ENCODE results near the gene LRRC58. TPM values are rescaled to one million over a fixed set of nuclear protein-coding genes. Genes with fewer than 3 reads are reported as not detected.
"Not testable (repeated sequence)": the region's sequence is repeated elsewhere in the genome, so short reads cannot be mapped to it uniquely, and the experiment has no call there.

Gene LRRC58
- total and polyA plus RNA-seq, 4 donors = 6.8 to 19.2 (median 13.5) TPM

DNA sequence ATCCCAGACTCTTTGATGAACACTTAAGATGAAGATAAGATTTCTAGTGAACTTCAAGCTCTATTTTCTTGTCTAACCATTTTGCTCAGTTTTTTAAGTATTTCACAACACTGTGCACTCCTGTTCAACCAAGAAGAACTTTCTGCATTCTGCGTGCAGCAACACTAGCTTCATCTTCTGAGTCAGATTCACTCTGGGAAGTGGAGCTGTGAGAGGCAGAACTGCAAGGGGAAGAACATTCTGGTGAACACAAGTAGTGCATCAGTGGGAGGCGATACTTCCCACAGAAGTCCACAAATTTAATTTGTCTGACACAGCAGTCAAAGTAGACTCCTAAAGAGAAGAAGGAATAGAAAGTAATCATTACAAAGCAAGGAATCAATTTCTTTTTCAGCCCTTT lies 18.1 kb downstream of the LRRC58 start:
- Histone ChIP-seq H3K27ac (ENCODE audit: low read depth in 1 of 2, low read length in 2 of 2) (no peak overlapping the region), H3K4me3 (ENCODE audit: low read length in 2 of 2) (no peak overlapping the region), H3K36me3 (ENCODE audit: control insufficient read depth in 1 of 2, insufficient read depth in 2 of 2, low read length in 1 of 2) (peaks cover 0 to 2% of the 10 kb centered on the region in 2 donors), H3K9me3 (ENCODE audit: control insufficient read depth, low read length) (no peaks in the 10 kb centered on the region), H3K27me3 (ENCODE audit: control insufficient read depth in 1 of 2, insufficient read depth in 2 of 2, low read length in 1 of 2) (no peaks in the 10 kb centered on the region), H3K4me1 (ENCODE audit: control insufficient read depth in 1 of 2, insufficient read depth in 2 of 2, low read length in 2 of 2) (no peaks in the 10 kb centered on the region)
- no peak for DNase-seq
- 93 to 95% methylated on average over 2 of the region's 2 CpGs for WGBS, 2 donors
- no peak for ATAC-seq (ENCODE audit: low FRiP score)
- intact Hi-C loops (cut with DNase I) = no loop called here

DNA sequence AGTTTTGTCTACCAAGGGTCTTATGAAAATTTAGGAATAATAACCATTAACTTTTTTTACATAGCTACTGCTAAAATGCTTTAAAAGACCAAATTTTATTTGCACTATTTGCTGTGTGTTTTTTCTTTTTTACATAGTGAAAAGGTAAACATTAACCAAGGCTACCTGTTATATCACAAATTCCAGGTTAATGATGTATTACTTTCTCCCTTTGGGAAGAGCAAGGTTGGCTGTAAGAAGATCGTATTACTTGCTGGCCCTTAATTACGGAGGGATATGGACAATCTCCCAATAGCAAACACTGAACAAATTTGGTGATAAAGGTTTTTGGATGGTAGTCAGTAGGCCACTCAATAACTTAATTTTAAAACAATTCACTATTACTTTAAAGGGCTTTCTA lies 22.4 kb downstream of the LRRC58 start:
- intact Hi-C loops (cut with DNase I) = no loop called here
- no peaks in the 10 kb centered on the region for H3K27me3 ChIP-seq (ENCODE audit: control insufficient read depth in 1 of 2, insufficient read depth in 2 of 2, low read length in 1 of 2)
- H3K9me3 ChIP-seq (ENCODE audit: control insufficient read depth, low read length) = no peaks in the 10 kb centered on the region
- H3K4me1 ChIP-seq (ENCODE audit: control insufficient read depth in 1 of 2, insufficient read depth in 2 of 2, low read length in 2 of 2) = no peaks in the 10 kb centered on the region
- WGBS, 2 donors = 91 to 98% methylated on average over 2 of the region's 2 CpGs
- H3K4me3 ChIP-seq (ENCODE audit: low read length in 2 of 2) = no peak overlapping the region
- no peak for DNase-seq
- no peak for ATAC-seq (ENCODE audit: low FRiP score)
- H3K27ac ChIP-seq (ENCODE audit: low read depth in 1 of 2, low read length in 2 of 2) = no peak overlapping the region
- peaks cover 2 to 4% of the 10 kb centered on the region in 2 donors for H3K36me3 ChIP-seq (ENCODE audit: control insufficient read depth in 1 of 2, insufficient read depth in 2 of 2, low read length in 1 of 2)

DNA sequence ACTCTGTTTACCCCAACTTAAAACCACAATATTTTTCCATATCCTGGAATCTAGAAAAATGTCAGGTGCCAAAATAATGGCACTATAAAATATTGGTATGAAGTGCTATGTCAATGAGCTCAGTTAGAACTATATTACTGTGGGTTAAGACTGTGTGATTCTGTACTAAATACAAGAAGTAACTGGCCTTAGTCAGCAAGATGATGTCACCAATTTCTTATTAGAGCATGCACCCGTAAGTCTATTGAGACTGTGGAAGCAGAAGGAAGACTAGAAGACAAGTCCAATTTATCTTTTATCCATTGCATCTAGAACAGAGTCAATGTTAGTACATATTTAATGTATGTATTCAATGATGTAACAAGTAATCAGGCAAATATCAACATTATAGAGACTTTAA lies 25.0 kb downstream of the LRRC58 start:
- intact Hi-C loops (cut with DNase I) = no loop called here
- Histone ChIP-seq H3K27me3 (ENCODE audit: control insufficient read depth in 1 of 2, insufficient read depth in 2 of 2, low read length in 1 of 2) (no peaks in the 10 kb centered on the region), H3K4me3 (ENCODE audit: low read length in 2 of 2) (no peak overlapping the region), H3K36me3 (ENCODE audit: control insufficient read depth in 1 of 2, insufficient read depth in 2 of 2, low read length in 1 of 2) (peaks cover 0 to 6% of the 10 kb centered on the region in 2 donors), H3K9me3 (ENCODE audit: control insufficient read depth, low read length) (no peaks in the 10 kb centered on the region), H3K4me1 (ENCODE audit: control insufficient read depth in 1 of 2, insufficient read depth in 2 of 2, low read length in 2 of 2) (no peaks in the 10 kb centered on the region), H3K27ac (ENCODE audit: low read depth in 1 of 2, low read length in 2 of 2) (no peak overlapping the region)
- WGBS, 2 donors = 20 to 21% methylated on average over 1 of the region's 1 CpG
- ATAC-seq (ENCODE audit: low FRiP score) (no peak), DNase-seq (no peak)

DNA sequence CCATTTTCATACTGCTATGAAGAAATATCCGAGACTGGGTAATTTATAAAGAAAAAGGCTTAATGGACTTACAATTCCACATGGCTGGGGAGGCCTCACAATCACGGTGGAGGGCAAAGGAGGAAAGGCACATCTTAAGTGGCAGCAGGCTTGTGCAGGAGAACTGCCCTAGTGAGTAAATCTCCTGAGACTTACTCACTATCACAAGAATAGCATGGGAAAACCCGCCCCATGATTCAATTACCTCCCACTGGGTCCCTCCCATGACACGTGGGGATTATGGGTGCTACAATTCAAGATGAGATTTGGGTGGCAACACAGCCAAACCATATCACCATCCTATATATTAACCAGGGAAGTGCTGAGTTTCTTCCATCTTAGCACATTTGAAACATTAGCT lies 25.4 kb downstream of the LRRC58 start:
- H3K4me1 ChIP-seq (ENCODE audit: control insufficient read depth in 1 of 2, insufficient read depth in 2 of 2, low read length in 2 of 2); ATAC-seq (ENCODE audit: low FRiP score); H3K27ac ChIP-seq (ENCODE audit: low read depth in 1 of 2, low read length in 2 of 2); H3K4me3 ChIP-seq (ENCODE audit: low read length in 2 of 2); DNase-seq; intact Hi-C loops (cut with DNase I); H3K9me3 ChIP-seq (ENCODE audit: control insufficient read depth, low read length); H3K36me3 ChIP-seq (ENCODE audit: control insufficient read depth in 1 of 2, insufficient read depth in 2 of 2, low read length in 1 of 2); H3K27me3 ChIP-seq (ENCODE audit: control insufficient read depth in 1 of 2, insufficient read depth in 2 of 2, low read length in 1 of 2): not testable (repeated sequence)
- WGBS, 2 donors = 75 to 79% methylated on average over 4 of the region's 4 CpGs

DNA sequence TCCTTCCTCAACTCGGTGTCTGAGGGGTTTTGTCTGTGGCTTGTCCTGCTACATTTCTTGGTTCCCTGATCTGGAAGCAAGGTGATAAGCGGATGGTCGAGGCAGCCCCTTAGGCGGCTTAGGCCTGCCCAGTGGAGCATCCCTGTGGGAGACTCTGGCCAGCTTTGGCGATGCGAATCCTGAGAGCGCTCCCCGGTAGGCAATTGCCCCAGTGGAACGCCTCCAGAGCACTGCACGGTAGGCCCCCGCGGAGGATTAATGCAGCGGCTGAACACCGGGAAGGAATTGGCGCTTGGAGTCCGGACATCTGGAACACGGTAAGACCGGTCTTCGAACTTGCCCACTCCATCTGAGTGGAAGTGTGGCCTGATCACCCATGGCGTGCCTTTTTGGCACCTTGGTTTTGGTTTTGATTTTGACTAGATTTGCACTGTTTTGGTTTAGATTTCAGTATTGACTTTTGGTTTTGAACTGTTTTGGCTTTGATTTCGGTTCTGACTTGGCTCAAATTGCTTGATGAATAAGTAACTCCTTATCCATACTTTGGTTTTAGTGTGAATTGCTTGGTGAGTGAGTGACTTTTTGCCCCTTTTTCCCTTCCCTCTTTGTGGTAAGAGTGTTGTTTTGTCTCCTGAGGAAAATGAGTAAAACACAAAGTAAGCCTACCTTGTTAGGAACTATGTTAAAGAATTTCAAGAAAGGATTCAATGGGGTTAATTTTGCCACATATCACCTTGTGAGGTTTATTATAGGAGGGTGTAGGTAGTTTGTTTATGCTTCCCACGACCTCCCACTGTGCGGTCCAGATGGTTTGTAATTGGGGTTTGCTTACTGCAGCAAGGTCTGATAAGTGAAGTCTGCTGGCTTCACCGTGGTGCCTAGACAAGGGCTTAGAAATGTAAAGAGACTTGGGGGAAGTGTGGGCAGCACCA lies 37.0 kb downstream of the LRRC58 start:
- no peak overlapping the region for H3K4me3 ChIP-seq (ENCODE audit: low read length in 2 of 2)
- H3K9me3 ChIP-seq (ENCODE audit: control insufficient read depth, low read length) = no peaks in the 10 kb centered on the region
- no peaks in the 10 kb centered on the region for H3K4me1 ChIP-seq (ENCODE audit: control insufficient read depth in 1 of 2, insufficient read depth in 2 of 2, low read length in 2 of 2)
- WGBS, 2 donors = 94 to 95% methylated on average over 24 of the region's 24 CpGs
- ATAC-seq (ENCODE audit: low FRiP score) (no peak), DNase-seq (peak in 1 of 2 donors; percentile 73)
- no peaks in the 10 kb centered on the region for H3K36me3 ChIP-seq (ENCODE audit: control insufficient read depth in 1 of 2, insufficient read depth in 2 of 2, low read length in 1 of 2)
- H3K27me3 ChIP-seq (ENCODE audit: control insufficient read depth in 1 of 2, insufficient read depth in 2 of 2, low read length in 1 of 2) = no peaks in the 10 kb centered on the region
- no peak overlapping the region for H3K27ac ChIP-seq (ENCODE audit: low read depth in 1 of 2, low read length in 2 of 2)
- intact Hi-C loops (cut with DNase I) = no loop called here

DNA sequence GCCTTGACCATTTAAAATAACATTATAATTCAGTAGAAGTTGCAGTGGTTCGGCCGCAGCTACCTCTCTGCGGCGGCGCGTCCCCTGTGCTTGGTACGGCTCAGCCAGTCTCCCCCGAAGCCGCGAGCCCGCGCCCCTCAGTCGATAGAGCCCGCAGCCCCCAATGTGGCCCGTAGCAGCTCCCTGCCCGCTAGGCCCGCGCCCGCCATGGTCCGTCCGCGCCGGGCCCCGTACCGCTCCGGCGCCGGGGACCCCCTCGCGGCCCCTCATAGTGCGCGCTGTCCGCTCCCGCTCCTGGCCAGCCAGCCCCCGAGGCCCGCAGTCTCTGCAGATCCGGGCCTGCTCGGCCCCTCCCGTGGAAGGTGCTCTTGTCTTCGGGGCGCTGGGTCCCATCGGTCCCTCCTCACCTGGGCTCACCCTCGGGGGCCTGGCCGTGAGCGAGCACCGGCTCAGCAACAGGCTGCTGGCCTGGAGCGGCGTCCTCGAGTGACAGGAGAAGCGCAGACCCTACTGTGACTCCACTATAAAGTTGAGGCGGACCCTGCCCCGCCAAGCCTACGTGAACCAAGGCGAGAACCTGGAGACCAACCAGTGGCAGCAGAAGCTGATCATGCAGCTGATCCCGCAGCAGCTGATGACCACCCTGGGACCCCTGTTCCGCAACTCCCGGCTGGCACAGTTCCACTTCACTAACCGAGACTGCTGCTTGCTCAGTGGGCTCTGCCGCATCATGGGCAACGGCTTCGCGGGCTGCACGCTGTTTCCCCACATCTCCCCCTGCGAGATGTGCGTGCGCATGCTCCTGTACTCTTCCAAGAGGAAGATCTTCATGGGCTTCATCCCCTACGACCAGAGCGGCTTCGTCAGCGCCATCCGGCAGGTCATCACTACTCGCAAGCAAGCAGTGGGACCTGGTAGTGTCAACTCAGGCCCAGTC lies 42.4 kb downstream of the LRRC58 start:
- no peaks in the 10 kb centered on the region for H3K36me3 ChIP-seq (ENCODE audit: control insufficient read depth in 1 of 2, insufficient read depth in 2 of 2, low read length in 1 of 2)
- peak; percentile 38 for ATAC-seq (ENCODE audit: low FRiP score)
- H3K27ac ChIP-seq (ENCODE audit: low read depth in 1 of 2, low read length in 2 of 2) = no peak overlapping the region
- no peaks in the 10 kb centered on the region for H3K4me1 ChIP-seq (ENCODE audit: control insufficient read depth in 1 of 2, insufficient read depth in 2 of 2, low read length in 2 of 2)
- no peaks in the 10 kb centered on the region for H3K27me3 ChIP-seq (ENCODE audit: control insufficient read depth in 1 of 2, insufficient read depth in 2 of 2, low read length in 1 of 2)
- H3K9me3 ChIP-seq (ENCODE audit: control insufficient read depth, low read length) = no peaks in the 10 kb centered on the region
- DNase-seq = no peak
- 59 to 63% methylated on average over 54 to 72 of the region's 72 CpGs for WGBS, 2 donors
- intact Hi-C loops (cut with DNase I) = no loop called here
- no peak overlapping the region for H3K4me3 ChIP-seq (ENCODE audit: low read length in 2 of 2)

DNA sequence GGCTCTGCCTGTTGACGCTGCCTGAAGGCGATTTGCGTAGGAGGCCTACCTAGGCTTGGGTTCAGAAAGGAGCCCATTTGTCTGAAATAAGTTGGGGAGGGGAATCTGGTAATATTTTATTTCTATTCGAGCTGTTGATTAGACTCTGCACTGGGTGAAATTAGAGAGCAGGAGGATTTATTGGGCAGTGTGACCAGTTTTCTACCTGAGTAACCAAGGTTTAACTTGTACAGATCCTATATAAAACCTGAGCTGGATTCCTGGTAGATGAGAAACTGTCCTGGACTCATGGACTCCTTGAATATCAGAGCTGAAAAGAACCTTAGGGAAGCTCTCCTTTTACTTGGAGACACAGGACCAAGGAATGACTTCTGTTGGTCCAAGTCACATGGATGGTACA lies 44.5 kb downstream of the LRRC58 start:
- H3K4me3 ChIP-seq (ENCODE audit: low read length in 2 of 2) = no peak overlapping the region
- no peak for DNase-seq
- no peak for ATAC-seq (ENCODE audit: low FRiP score)
- intact Hi-C loops (cut with DNase I) = no loop called here
- H3K27me3 ChIP-seq (ENCODE audit: control insufficient read depth in 1 of 2, insufficient read depth in 2 of 2, low read length in 1 of 2) = no peaks in the 10 kb centered on the region
- WGBS, 2 donors = 95 to 96% methylated on average over 4 of the region's 4 CpGs
- H3K4me1 ChIP-seq (ENCODE audit: control insufficient read depth in 1 of 2, insufficient read depth in 2 of 2, low read length in 2 of 2) = no peaks in the 10 kb centered on the region
- no peaks in the 10 kb centered on the region for H3K9me3 ChIP-seq (ENCODE audit: control insufficient read depth, low read length)
- no peaks in the 10 kb centered on the region for H3K36me3 ChIP-seq (ENCODE audit: control insufficient read depth in 1 of 2, insufficient read depth in 2 of 2, low read length in 1 of 2)
- H3K27ac ChIP-seq (ENCODE audit: low read depth in 1 of 2, low read length in 2 of 2) = no peak overlapping the region

DNA sequence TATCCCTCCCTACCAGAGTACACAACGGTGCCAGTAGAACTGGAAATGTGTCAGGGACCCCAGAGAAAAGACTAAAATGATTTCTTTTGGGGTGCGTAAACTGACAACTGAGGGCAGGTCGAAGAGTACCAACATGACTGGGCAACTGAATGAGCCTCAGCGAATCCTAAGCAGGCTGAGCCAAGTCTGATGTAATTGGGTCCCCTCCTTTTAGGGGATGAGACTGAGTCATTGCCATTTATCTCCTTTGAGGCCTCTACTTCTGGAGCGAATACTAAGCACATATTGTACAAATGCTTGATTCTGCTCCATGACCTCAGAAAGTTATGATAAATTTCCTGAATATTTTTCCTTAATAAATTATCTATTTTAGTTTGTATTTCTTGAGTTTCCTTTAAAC lies 46.8 kb downstream of the LRRC58 start:
- H3K4me3 ChIP-seq (ENCODE audit: low read length in 2 of 2) = no peak overlapping the region
- H3K27ac ChIP-seq (ENCODE audit: low read depth in 1 of 2, low read length in 2 of 2) = no peak overlapping the region
- no peaks in the 10 kb centered on the region for H3K27me3 ChIP-seq (ENCODE audit: control insufficient read depth in 1 of 2, insufficient read depth in 2 of 2, low read length in 1 of 2)
- 89% methylated on average over 5 of the region's 5 CpGs for WGBS, 2 donors
- DNase-seq (no peak), ATAC-seq (ENCODE audit: low FRiP score) (peak; percentile 74)
- H3K4me1 ChIP-seq (ENCODE audit: control insufficient read depth in 1 of 2, insufficient read depth in 2 of 2, low read length in 2 of 2) = no peaks in the 10 kb centered on the region
- intact Hi-C loops (cut with DNase I) = no loop called here
- H3K9me3 ChIP-seq (ENCODE audit: control insufficient read depth, low read length) = no peaks in the 10 kb centered on the region
- H3K36me3 ChIP-seq (ENCODE audit: control insufficient read depth in 1 of 2, insufficient read depth in 2 of 2, low read length in 1 of 2) = no peaks in the 10 kb centered on the region

Measured in aorta (tissue), 5 donors.